ENCODE results near the gene ASB18.

ASB18 gene

DNA sequence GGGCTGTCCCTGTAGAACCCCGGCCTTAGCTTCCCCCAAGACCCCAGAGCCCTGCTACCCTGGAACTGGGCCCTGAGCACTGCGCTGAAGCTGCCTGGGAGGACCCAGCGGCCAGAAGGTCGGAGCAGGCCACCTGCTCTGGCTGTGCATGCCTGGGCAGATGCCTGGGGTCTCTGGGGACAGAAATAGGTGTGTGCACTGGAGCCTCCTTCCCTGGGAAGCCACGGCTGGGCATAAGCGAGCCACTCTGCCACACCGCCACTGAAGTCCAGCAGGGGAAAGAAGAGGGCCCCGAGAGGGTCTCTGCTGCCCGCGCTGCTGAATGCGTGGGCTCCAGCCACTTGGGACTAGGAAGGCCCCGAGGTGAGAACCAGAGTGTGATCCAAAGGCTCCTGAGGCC, 102.7 kb downstream of the ASB18 start:
- DNase-seq: no peak

- DNase-seq: no peak
Measured at GRCh38 chr2:236161082-236161462, 103.1 kb downstream of the ASB18 start.

DNA sequence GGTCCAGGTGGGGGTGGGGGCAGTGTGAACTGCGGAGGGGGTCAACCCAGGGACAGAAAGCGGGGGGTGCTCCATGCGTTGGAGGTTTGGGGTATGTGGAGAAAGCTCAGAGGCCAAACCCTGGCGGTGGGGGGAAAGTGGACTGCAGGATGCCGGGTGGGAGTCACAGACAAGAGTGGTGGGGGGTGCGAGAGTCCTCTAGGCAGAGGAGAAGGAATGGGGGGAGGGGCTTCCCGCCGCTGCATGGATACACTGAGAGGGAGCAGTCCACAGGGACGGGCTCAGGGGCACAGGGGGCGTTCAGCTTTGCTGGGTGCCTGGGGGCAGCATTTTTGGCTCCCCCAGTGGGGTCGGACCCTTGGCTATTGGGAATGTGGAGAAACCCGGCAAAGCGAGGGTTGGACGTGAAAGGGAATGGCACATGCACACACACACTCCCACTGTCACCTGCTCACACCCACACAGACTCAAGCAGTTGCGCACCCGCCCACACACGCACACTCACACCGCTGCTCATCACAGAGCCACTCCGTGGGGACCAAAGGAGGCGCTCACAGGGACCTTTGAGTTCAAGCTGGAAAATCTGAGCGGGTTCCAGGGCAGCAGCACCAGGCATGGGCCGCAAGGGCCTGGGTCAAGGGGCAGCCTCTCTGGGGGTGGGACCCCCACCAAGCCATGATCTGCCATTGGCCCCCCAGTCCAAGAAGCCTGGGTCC, 103.7 kb downstream of the ASB18 start:
- DNase-seq: no peak

- no peak for DNase-seq
Measured at GRCh38 chr2:236159778-236160170, 104.4 kb downstream of the ASB18 start.

GRCh38 chr2:236158969-236159777, 105.0 kb downstream of the ASB18 start:
- no peak for DNase-seq

- DNase-seq: no peak
Measured at GRCh38 chr2:236157815-236158498, 106.2 kb downstream of the ASB18 start.

DNA sequence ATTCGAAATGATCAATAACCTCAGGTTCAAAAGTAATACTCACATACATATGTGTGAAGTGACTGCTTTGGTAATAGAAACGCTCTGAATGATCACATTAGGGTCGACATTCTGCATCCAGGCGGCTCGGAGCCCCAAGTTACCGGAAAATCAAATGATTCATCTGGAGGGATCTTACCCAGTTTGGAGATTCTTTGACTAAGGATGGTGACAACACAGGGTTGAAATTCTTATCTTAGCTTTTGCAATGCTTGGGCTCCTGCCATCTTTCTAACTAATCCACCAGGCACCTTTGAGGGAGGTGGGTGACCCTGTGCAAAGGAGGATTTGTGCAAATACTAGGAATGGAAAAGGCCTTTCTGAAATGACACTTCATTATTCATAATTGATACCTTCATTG, 106.8 kb downstream of the ASB18 start:
- no peak for DNase-seq

- DNase-seq: no peak
Measured at GRCh38 chr2:236156860-236157194, 107.4 kb downstream of the ASB18 start.

DNA sequence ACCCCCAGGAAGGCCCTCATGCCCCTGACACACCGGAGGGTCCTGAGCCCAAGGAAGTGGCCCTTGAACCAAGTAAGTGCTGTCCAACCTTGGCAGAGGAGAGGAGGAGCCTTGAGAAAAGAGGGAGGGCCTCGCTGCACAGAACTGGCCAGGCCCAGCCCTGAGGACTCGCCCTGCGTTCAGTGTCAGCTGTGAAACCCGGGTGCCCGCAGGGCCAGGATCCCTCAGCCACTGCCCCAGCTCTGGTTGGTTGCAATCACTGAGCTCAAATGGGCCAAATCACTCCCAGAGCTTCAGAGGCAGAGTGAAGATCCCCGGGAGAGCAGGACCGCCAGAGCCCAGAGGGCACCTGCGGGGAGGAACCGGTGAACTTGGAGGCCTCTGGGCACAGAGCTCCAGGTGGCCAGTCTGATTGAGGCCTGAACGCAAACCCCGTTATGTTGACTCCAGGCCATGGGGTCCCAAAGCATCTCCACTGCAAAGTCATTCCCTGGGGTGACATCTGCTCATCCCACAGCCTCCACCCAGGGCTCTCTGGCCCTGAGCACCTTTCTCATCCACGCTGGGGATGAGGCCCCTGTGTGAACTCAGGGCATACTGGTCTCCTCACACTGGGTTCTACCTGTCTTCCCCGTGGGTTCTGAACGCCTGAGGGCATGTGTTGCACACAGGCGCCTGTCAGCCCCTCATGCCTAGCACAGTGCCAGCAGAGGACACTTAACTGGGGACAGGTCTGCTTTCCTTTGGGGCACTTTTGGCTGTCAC, 107.9 kb downstream of the ASB18 start:
- DNase-seq: no peak

GRCh38 chr2:236155406-236155805, 108.8 kb downstream of the ASB18 start:
- DNase-seq: no peak

DNA sequence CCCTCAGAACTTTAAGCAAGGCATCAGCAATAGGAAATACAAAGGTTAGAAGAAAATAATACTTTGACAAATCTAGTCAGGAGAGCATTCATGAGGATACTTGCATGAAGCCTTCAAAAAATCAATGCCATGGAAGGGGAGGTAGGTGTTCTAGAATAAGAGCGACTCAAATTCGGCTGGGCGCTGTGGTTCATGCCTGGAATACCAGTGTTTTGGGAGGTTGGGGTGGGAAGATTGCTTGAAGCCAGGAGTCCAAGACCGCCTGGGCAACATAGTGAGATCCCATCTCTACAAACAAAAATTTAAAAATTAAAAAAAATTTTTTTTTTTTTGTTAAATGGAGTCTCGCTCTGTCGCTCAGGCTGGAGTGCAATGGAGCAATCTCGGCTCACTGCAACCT, 117.8 kb downstream of the ASB18 start:
- DNase-seq: no peak

GRCh38 chr2:236143811-236144210, 120.4 kb downstream of the ASB18 start:
- no peak for DNase-seq

Data from NCI-H1417 treated with DMSO at 0.1 percent for 48 hours (cell line).